Measurements from ENCODE around the gene WASF2. TPM values are rescaled to one million over a fixed set of nuclear protein-coding genes. Genes with fewer than 3 reads are reported as not detected.

WASF2 gene
- total and polyA plus RNA-seq, 2 of the 8 experiments (the other 6 are each of a cell fraction or from before 2014, with no cell fraction given), result 32.1 to 86.6 TPM

DNA sequence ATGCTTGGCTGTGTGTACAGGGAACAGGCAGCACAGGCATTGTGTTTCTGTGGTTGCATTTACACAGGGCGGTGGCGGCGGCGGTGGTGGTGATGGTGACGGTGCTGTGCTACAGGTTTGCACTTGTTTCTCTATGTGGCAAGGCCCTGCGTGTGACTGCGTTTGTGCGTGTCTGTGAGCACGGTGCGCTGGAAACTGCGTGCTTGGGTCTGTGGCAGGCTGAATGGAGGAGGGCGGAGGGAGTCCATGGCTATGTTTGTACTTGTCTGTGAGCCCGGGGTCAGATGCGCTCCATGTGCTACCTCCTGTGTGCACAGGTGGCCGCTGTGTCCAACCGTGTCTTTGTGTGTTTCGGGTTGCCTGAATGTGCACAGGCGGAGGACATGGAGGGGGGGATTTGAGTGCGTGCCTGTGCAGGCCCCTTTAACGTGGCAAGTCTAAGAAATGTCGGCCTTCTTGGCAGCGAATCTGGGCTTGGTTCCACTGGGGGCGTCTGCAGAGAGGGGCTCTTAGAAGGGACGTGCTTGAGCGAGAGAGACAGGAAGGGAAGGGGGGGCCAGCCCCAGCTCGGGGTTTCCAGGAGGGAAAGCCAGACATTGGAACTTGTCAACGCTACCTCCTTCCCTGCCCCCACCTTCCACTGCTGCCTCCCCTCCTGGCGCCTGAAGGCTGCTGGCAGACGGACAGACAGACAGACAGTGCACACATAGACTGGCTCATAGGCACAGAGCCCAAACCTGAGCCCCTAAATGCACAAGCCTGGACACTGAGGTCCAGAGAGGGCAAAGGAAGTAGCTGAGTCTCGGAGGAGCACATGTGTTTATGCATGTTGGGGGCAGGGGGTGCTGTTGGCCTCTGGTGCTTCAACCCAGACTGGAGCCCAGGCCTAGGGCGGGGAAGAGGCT, 32.7 kb upstream of the WASF2 start (continued):
- TF ChIP-seq, protein P1, sequence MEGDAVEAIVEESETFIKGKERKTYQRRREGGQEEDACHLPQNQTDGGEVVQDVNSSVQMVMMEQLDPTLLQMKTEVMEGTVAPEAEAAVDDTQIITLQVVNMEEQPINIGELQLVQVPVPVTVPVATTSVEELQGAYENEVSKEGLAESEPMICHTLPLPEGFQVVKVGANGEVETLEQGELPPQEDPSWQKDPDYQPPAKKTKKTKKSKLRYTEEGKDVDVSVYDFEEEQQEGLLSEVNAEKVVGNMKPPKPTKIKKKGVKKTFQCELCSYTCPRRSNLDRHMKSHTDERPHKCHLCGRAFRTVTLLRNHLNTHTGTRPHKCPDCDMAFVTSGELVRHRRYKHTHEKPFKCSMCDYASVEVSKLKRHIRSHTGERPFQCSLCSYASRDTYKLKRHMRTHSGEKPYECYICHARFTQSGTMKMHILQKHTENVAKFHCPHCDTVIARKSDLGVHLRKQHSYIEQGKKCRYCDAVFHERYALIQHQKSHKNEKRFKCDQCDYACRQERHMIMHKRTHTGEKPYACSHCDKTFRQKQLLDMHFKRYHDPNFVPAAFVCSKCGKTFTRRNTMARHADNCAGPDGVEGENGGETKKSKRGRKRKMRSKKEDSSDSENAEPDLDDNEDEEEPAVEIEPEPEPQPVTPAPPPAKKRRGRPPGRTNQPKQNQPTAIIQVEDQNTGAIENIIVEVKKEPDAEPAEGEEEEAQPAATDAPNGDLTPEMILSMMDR (IDR thresholded peaks at IDR 0.05; ENCODE audit: control extremely low read depth in 1 of 3, insufficient read depth in 1 of 3, low read depth in 1 of 3, low read length in 3 of 3), result peak in 2 of 3 experiments; percentile 58 to 69; a peak in 3 of 4 replicates

Data from H1 (cell line).